Activated CD8-positive, alpha-beta T cell treated with anti-CD3 and anti-CD28 coated beads, Interleukin-2, amount 10 ng/mL, durations not matched to agents 7 days and 5 days (primary cell): Measurements from ENCODE around the gene RRN3. TPM values are rescaled to one million over a fixed set of nuclear protein-coding genes. Genes with fewer than 3 reads are reported as not detected.
"Not testable (repeated sequence)": the region's sequence is repeated elsewhere in the genome, so short reads cannot be mapped to it uniquely, and the experiment has no call there.

Source experiments
- ATAC-seq: fragments of 150-1000 bp; cut with Tn5 transposase; one replicate; pipeline ENCODE4 v1.10.0; 2021; ENCODE audit warnings: moderate library complexity
- CTCF ChIA-PET: fragments of 350-600 bp; sonication (Branson Sonifier 250); formaldehyde crosslinking; loops from one replicate; lab custom pipeline; 2021; ENCODE audit warnings: antibody characterized with exemption; lab: Charles Lee
- POLR2A ChIA-PET: fragments of 350-600 bp; sonication (Branson Sonifier 250); formaldehyde crosslinking; loops from one replicate; lab custom pipeline; 2021; ENCODE audit warnings: antibody characterized with exemption; lab: Charles Lee
- DNase-seq: peaks from one replicate; pipeline ENCODE4 v3.0.0-alpha.2; 2020
- H3K27ac Mint-ChIP-seq: one replicate; pipeline ENCODE4 v1.8.0; 2021; ENCODE audit warnings: mild to moderate bottlenecking, mixed read lengths
- H3K27me3 Mint-ChIP-seq: one replicate; pipeline ENCODE4 v1.8.0; 2021; ENCODE audit warnings: low read depth, mixed read lengths
- H3K36me3 Mint-ChIP-seq: one replicate; pipeline ENCODE4 v1.8.0; 2021; ENCODE audit warnings: low read depth, mixed read lengths
- H3K4me1 Mint-ChIP-seq: one replicate; pipeline ENCODE4 v1.8.0; 2021; ENCODE audit warnings: low read depth, mixed read lengths
- H3K4me3 Mint-ChIP-seq: one replicate; pipeline ENCODE4 v1.8.0; 2021; ENCODE audit warnings: mild to moderate bottlenecking, mixed read lengths
- H3K9me3 Mint-ChIP-seq: one replicate; pipeline ENCODE4 v1.8.0; 2022; ENCODE audit warnings: mixed read lengths; ENCODE audit not compliant: insufficient read depth
- total RNA-seq, 2 experiments: library from RNA; stranded (reverse); gene quantifications; one replicate each; pipeline ENCODE4 v1.2.3, GENCODE V29; 2021

Gene RRN3
- total RNA-seq, 2 experiments from 2014 or later, result 25.5 to 26.7 TPM

DNA sequence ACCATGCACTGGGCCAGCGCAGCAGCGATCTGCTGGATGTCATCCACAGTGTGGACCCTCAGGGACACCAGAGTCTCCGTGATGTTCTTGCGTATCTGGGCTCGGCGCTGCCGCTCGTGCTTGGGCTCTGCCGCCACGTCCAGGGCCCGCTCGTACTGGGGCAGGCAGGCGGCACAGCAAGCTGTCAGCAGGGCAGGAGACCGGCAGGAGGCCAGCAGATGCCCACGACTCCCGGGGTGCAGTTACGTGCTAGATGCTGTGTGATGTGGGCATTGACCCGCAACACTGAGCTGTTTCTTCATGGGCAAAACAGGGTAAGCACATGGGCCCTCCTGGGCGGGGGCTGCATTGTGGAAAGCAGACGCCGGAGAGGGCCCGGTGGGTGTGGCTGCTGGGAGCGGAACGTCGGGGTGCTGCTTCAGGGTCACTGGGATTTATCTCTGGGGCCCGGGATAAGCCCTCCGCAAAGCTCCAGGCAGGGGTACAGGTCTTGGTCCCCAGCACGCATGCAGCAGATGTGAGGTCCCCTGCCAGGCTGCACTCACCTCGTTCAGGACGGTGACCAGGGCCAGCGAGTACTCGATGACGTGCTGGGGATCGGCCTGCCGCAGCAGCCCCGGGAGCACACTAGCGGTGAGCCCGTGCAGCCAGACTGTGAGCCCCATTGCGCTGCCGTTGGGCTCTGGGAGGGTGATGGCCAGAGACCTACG, 38.8 kb upstream of the RRN3 start:
- DNase-seq, POLR2A ChIA-PET, H3K4me1 Mint-ChIP-seq, CTCF ChIA-PET, H3K36me3 Mint-ChIP-seq, H3K4me3 Mint-ChIP-seq, H3K27ac Mint-ChIP-seq, H3K9me3 Mint-ChIP-seq, ATAC-seq, H3K27me3 Mint-ChIP-seq: not testable (repeated sequence)

DNA sequence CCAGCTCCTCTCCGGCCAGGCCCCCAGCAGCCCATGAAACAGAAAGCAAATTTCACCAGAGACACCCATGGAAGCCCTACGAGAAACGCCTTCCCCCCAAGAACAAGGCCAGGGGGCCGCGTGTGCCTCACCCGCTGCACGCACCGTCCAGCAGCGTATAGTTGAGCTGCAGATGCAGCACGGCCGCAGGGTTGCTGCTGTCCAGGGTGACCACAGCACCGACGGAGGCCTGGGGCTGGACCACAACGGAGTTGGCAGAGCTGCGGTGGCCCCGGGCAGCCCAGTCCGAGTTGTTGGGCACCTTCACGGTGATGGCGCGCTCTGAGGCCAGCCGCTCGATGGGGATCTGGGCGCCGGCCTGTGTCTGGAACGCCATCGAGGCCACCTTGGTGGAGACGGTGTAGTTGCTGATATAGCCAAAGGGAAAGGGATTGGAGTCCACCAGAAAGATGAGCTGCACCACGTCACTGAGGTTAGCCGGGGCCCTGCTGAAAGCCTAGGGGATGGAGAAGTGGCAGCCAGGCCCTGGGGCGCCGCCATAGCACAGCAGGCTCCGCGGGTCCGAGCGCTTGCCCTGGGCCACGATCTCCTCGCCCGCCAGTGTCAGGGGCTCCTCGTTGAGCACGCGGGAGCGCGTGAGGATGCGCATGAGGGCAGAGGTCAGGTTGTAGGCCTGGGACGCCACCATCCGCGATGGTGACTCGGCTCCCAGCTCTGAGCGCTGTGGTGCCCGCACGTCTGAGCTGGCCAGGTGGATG, 37.0 kb upstream of the RRN3 start:
- not testable (repeated sequence) for H3K36me3 Mint-ChIP-seq

DNA sequence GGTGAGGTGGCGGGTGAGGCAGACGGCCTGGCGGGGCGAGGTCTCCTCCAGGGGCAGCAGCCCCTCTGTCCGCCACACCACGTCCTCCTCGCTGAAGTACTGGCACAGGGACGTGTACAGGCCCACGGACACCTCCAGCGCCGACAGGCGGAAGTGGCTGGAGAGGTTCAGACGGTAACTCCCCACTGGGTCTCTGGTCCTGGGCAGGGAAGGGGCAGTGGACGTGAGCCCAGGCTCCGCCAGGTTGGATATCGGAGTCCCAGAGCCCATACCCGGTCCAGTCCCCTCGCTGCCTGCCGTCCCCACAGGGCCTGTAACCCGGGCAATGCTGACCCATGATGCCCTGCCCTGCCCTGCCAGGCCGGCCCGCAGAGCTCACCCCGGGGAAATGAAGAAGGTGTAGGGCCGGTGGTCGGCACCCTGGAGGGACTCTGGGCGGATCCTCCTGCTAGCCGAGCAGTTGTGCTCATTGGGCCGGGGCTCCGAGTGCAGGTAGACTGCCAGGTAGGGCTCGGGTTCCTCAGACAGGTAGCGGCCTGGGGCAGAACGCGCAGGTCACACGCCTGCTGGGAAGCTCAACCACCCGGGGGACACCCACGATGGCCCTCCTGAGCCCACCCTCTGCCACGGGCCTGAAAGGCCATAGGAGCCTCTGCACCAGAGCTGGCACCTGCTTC, 36.3 kb upstream of the RRN3 start:
- H3K4me3 Mint-ChIP-seq, H3K9me3 Mint-ChIP-seq, H3K4me1 Mint-ChIP-seq, POLR2A ChIA-PET, H3K27me3 Mint-ChIP-seq, DNase-seq, H3K36me3 Mint-ChIP-seq, ATAC-seq, H3K27ac Mint-ChIP-seq, CTCF ChIA-PET: not testable (repeated sequence)

More for the DNA sequence above, 37.0 kb upstream of the RRN3 start:
- ATAC-seq, POLR2A ChIA-PET, H3K9me3 Mint-ChIP-seq, H3K27ac Mint-ChIP-seq, CTCF ChIA-PET, H3K4me1 Mint-ChIP-seq, H3K27me3 Mint-ChIP-seq, H3K4me3 Mint-ChIP-seq, DNase-seq: not testable (repeated sequence)

DNA sequence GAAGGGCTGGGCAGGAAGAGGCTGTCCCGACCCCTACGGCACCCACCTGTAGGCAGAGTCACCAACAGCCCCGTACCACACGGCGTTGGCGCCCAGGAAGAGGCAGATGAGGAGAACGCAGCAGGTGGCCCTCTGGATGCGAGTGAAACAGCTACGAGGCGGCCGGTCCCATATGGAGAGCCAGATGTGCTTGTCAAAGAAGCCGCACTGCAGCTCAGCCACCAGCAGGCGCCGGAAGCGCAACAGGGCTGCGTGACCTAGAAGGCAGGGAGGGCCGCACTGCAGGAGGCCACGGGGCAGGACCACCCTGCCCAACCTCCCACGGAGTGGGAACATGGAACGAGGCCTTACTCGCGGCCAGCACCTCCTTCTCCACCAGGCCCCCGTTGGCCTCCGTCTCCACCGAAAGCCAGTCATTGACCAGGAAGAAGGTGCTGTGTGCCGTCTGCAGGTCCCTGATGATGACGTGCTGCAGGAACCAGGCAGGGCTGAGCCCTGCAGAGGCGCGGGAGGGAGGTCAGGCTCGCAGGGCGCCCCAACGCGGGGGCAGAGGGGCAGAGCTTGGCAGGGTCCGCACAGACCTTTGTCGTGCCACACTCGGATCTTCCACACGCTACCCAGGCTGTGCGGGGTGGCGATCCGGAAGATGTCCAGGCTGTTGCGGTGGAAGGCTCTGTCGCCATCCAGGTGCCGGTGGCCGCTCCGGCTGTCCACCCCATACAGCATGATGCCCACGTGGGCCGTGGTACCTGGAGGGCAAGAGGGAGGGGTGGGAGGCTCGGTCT, 33.8 kb upstream of the RRN3 start:
- H3K27ac Mint-ChIP-seq, H3K4me3 Mint-ChIP-seq, ATAC-seq, H3K36me3 Mint-ChIP-seq, H3K9me3 Mint-ChIP-seq, H3K4me1 Mint-ChIP-seq, POLR2A ChIA-PET, DNase-seq, H3K27me3 Mint-ChIP-seq, CTCF ChIA-PET: not testable (repeated sequence)

DNA sequence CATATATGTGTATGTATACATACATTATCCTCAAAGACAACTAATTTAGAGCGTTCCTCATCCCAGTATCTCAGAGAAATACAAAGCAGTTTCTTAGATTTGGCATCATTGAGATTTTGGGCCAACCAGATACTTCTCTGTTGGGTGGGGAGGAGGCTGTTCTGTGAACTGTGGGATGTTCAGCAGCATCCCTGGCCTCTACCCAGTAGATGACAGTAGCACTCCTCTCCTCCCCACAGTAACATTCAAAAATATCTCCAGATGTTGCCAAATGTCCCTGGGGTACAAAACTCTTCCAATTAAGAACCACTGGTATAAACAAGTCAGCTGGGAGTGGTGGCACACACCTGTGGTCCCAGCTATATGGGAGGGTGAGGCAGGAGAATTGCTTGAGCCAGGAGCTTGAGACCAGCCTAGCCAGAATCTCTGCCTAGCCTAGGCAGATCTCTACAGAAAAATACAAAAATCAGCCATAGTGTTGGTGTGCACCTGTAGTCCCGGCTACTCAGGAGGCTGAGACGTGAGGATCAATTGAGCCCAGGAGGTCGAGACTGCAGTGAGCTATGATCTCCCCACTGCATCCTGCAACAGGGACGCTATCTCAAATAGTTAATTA, 6.4 kb upstream of the RRN3 start:
- ATAC-seq, H3K4me1 Mint-ChIP-seq, H3K9me3 Mint-ChIP-seq, POLR2A ChIA-PET, H3K27ac Mint-ChIP-seq, CTCF ChIA-PET, H3K36me3 Mint-ChIP-seq, DNase-seq, H3K27me3 Mint-ChIP-seq, H3K4me3 Mint-ChIP-seq: not testable (repeated sequence)

DNA sequence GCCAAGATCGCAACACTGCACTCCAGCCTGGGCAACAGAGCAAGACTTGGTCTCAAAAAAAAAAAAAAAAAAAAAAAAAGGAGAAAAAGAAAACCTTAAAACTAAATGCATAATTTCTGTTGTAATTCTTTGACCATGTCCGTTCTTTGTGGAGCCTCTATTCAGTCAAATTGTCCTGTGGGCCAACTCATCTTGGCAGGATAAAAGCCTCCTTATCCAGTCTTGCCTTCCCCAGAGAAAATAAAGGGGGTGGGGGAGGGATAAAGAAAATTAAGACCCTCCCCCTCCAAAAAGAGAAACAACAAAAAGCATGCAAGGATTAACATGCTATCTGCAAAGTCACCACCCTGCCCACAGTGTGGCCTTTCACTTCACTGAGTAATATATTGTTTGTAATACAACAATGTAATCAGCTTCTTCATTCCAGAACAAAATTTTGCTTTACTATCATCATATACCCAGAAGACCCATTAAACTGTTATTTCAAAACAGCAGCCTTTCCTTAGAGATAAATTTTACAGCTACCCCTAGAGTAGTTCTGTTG, 5.4 kb upstream of the RRN3 start:
- H3K27ac Mint-ChIP-seq, POLR2A ChIA-PET, CTCF ChIA-PET, H3K27me3 Mint-ChIP-seq, H3K4me3 Mint-ChIP-seq, H3K36me3 Mint-ChIP-seq, H3K9me3 Mint-ChIP-seq, ATAC-seq, DNase-seq, H3K4me1 Mint-ChIP-seq: not testable (repeated sequence)

DNA sequence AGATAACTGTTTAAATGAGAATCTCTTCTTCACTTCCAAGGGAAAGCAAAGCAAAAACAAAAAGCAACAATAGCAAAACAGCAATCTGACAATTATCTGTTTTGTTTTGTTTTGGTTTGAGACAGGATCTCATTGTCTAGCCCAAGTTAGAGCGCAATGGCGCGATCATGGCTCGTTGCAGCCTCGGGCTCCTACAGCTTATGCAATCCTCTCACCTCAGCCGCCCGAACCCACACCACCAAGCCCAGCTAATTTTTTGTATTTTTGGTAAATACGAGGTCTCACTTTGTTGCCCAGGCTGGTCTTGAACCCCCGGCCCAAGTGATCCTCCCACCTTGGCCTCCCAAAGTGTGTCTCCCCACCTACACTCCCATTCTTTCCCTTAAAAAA, 2.5 kb upstream of the RRN3 start:
- DNase-seq, H3K9me3 Mint-ChIP-seq, H3K36me3 Mint-ChIP-seq, H3K27ac Mint-ChIP-seq, ATAC-seq, CTCF ChIA-PET, H3K27me3 Mint-ChIP-seq, H3K4me3 Mint-ChIP-seq, POLR2A ChIA-PET: not testable (repeated sequence)
- peaks cover 18% of the 10 kb centered on the region for H3K4me1 Mint-ChIP-seq

DNA sequence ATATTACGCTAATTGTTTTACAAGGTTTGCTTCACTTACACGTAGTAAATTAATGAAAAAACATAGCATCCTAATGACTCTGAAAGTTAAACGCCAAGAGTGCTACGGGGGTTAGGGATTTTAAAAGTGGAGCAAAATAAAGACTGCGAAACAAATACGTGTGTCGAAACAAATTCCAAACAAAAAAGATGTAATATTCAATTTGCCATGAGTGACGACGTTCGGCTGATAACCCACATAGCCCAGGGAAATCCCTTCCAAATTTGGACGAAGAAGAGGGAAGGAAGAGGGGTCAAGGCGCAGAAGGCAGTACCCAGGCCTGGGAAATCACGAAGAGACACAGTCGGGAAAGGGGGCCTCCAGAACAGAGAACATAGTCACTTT, 509 bp downstream of the RRN3 start:
- H3K27me3 Mint-ChIP-seq, ATAC-seq, H3K9me3 Mint-ChIP-seq, DNase-seq: not testable (repeated sequence)
- CTCF ChIA-PET, result interaction anchor here (1.5 kb wide), 1 partner anchor 21 kb away, joined by 5 read pairs; no protein-coding TSS in a partner anchor
- H3K36me3 Mint-ChIP-seq, result peaks cover 16% of the 10 kb centered on the region
- H3K4me3 Mint-ChIP-seq, result peak overlapping the region; percentile 98
- POLR2A ChIA-PET, result interaction anchor here (0.7 to 1.1 kb wide), 3 partner anchors 38 to 463 kb away, joined by 3 to 4 read pairs (median 3); partner anchors contain the start of gene NTAN1
- peaks cover 18% of the 10 kb centered on the region for H3K4me1 Mint-ChIP-seq
- H3K27ac Mint-ChIP-seq, result peak overlapping the region; percentile 97

DNA sequence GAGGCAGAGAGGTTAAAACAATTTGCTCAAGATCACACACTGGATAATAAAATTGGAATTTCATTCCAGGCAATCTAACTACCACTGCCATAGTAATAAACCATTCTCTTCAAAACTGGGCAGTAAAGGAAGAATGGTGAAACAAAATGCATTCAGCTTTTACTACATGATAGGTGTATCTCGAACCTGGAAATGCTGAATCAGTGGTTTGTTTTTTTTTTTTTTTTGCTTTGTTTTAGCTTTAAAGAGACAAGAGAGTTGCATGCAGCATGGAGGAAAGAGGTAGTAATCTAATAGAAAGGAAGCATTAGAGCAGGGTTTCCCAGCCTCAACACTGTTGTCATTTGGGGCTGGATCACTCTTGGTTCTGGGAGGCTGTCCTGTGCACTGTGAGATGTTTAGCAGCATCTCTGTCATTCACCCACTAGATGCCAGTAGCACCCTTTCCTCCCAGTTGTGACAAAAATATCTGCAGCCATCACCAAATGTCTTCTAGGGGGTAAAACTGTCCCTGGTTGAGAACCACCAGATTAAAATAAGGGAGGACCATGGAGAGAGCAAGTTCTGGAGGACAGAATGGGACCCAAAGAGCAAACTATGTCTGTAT, 3.3 kb downstream of the RRN3 start:
- CTCF ChIA-PET, result interaction anchor here (1.4 kb wide), 1 partner anchor 18 kb away, joined by 3 read pairs; no protein-coding TSS in a partner anchor
- POLR2A ChIA-PET, result not testable (repeated sequence)

DNA sequence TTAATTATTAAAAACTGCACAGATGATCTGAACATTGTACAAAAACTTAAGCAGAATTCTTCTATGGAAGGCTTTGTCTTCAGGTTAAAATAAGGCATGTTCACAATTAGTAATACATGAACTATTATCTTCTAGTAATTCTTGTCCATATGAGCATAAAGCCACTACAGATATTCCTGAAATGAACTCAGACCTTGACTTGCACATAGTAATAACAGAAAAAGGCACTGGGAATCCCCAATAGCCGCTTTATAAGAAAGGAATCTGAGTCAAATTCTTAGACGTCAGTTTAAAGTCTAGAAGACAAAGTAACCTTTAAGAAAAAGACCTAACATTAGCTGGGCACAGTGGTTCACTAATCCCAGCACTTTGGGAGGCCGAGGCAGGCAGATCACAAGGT, 11.3 kb downstream of the RRN3 start:
- H3K27ac Mint-ChIP-seq, H3K4me3 Mint-ChIP-seq, CTCF ChIA-PET, H3K27me3 Mint-ChIP-seq, POLR2A ChIA-PET, DNase-seq, ATAC-seq, H3K9me3 Mint-ChIP-seq, H3K4me1 Mint-ChIP-seq: not testable (repeated sequence)
- peaks cover 49% of the 10 kb centered on the region for H3K36me3 Mint-ChIP-seq

More for the DNA sequence above, 3.3 kb downstream of the RRN3 start:
- not testable (repeated sequence) for H3K27ac Mint-ChIP-seq, H3K27me3 Mint-ChIP-seq, H3K4me3 Mint-ChIP-seq, ATAC-seq, H3K9me3 Mint-ChIP-seq, DNase-seq
- peaks cover 18% of the 10 kb centered on the region for H3K4me1 Mint-ChIP-seq
- peaks cover 21% of the 10 kb centered on the region for H3K36me3 Mint-ChIP-seq
